Fibroblast of peridontal ligament (primary cell): ENCODE data around the gene UBL4A.

Experiments
- DNase-seq: peaks from one replicate; pipeline ENCODE4 v3.0.0-alpha.2; 2010; ENCODE audit errors: extremely low read depth

UBL4A gene

GRCh38 chrX:154437971-154438893 is 48.2 kb downstream of the UBL4A start:
- DNase-seq: no peak

DNA sequence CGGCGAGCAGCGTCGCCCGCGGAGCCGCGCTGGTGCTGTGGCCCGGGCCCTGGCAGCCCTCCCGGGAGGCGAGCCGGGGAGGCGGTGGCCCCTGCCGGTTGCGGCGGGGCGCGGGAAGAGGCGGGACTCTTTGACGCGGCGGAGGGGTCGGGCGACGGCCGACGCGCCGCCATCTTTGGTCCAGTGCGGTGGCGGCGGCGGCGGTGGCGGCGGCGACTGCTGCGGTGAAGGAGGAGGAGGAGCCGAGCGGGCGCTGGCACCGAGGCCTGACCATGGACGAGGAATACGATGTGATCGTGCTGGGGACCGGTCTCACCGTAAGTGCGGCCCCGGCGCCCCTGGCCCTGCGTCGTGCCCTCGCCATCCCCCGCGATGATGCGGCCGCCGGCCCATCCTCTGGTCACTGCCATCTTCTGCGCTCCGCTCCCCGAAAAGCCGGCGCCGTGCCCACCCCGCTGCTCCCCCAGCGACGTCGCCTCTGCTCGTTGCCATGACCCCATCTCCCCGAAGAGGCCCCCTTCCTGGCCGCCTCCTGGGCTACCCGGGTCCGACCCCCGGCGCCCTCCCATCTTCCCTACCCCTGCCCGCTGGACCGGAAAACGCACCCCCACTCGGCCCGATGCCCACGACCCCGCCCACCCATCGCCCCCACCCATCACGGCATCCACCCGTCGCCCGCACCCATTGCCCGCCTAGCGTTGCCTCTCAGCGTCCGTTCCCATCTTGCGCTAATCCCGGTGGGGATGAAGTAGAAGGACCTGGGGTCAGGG is 49.2 kb downstream of the UBL4A start, which contains the start of gene GDI1:
Gene GDI1, plus strand, starts transcription at position 172 of the 770 bp plus-strand sequence. Its CDS starts 101 bp downstream, at position 273.
- DNase-seq: no peak

DNA sequence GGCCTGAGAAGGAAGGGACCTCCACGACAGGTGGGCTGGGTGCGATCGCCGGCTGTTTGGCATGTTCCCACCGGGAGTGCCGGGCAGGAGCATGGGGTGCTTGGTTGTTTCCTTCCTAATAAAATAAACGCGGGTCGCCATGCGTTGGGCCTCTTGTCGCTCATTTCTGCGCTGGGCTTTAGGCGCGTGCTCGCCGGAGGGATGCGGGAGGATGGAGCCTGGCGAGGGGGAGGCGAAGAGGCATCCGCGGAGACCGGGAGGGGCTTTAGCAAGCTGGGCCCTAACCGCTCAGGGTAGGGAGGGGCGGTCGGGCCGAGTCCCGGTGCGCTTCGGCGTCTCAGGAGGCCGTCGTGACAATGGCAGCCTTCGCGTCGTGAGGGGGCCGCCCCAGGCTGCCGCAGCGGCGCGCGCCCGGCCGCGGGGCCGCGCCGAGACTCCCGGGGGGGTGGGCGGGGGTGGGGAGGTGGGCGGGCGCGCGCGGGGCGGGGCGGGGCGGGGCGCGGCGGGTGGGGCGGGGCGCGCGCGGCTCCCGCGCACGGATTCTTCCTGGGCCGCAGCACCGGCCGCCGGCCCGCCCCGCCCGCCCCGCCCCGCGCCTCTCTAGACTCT is 49.9 kb downstream of the UBL4A start:
- DNase-seq: no peak

- DNase-seq: no peak
Observed at GRCh38 chrX:154435171-154435733, 51.2 kb downstream of the UBL4A start.

- no peak for DNase-seq
Observed at GRCh38 chrX:154434394-154435168, 51.8 kb downstream of the UBL4A start.
